Stimulated activated CD4-positive, alpha-beta T cell treated with anti-CD3 and anti-CD28 coated beads, Interleukin-1b, Interleukin-23, amount 100 ng/mL, for 1 hour (primary cell): ENCODE data around the gene GPS1.

Experiments used
- DNase-seq, 2 donors: peaks; one replicate each; pipeline ENCODE4 v3.0.0-alpha.2; 2020; ENCODE audit warnings: low read depth in 2 of 2

The GPS1 gene

GRCh38 chr17:82043507-82043906, 8.2 kb upstream of the GPS1 start:
- DNase-seq, result no peak

GRCh38 chr17:82045936-82046484, 5.7 kb upstream of the GPS1 start:
- DNase-seq, result no peak

DNA sequence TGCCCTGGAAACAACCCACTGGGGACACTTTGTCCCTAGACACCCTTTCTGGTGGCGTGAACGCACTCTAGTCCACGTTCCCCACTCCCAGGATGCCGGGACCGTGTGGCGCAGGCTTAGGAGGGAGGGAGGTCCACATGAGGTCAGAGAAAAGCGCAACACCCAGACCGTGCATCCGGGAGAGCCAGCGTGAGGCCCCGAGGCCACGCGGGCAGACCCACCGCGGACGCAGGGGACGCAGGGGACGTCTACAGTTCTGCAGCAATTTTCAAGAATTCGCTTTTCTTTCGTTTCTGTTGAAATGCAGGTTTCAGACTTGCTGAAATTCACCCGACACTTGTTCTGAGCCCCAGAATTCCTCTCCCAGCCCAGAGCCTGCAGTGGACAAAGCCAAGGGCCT, 4.8 kb upstream of the GPS1 start:
- no peak for DNase-seq

- no peak for DNase-seq
Measured at GRCh38 chr17:82047379-82047778, 4.3 kb upstream of the GPS1 start.

- no peak for DNase-seq
Measured at GRCh38 chr17:82047914-82048570, 3.7 kb upstream of the GPS1 start.

GRCh38 chr17:82048571-82048971, 3.1 kb upstream of the GPS1 start:
- no peak for DNase-seq

DNA sequence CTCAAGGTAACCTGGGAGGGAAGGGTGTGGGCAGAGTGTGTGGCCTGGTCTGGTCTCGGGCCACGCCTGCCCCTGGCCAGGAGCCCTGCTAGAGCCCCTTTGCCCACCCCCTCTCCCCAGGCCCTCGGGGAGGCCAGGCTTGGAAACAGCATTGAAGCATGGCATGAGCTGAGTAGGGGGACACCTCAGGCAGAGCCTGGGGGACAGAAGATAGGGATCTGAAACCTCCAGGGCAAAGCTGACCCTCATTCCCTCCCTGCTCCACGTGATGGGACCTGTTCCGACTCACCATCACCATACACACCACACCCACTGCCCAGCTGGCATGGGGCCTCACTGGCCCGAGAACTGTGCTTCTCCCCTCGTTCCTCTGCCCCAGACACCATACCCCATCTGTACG, 2.6 kb upstream of the GPS1 start:
- DNase-seq, result no peak

GRCh38 chr17:82049521-82049971, 2.2 kb upstream of the GPS1 start:
- DNase-seq, result no peak

DNA sequence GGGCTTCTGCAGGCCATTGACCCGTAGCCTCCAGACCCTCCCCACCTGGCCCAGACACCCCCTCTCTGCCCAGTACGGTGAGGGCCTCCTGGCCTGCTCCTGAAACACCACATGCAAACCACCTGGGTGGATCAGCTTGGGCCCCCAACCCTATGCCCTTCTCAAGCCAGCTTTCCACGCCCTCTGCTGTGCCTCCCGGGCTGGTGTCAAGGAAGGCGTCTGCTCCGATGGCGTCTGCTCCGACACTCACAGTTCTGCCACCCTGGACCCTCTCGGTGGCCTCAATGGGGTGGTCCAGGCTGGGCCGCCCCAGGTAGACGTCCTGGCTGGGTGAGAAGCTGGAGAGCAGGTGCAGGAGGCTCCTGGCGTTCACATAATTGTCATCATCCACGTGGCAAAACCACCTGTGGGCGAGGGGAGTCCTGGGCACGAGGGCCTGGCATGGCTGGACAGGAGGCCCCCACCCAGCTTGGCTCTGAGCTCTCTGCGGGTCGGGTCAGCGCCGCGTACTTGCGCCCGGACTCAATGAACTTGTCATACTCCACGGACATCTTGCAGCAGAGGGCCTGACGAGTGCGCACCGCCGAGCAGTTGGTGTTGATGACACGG, 1.4 kb upstream of the GPS1 start:
- DNase-seq, result no peak

GRCh38 chr17:82050761-82051641, 697 bp upstream of the GPS1 start:
- DNase-seq, result no peak

DNA sequence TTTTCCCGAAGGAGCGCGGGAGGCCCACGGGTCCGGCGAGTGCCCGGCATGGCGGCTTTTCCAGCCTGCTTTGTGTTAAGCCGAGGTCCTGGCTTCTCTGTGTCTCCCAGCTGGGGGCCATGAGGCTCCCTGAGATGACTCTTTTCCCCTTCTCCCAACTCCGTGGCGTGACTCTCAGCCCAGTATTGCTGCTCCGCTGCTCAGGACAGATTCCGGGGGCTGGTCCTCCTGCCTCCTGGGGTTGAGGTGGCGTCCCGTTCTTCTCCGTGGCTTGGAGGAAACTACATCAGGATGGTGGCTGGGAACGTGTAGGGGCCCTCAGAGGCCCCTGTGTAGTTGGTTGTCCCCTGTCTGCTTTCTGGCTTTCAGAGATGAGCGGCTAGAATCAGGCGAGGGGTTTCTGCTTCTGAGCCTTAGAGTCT, 951 bp downstream of the GPS1 start:
- no peak for DNase-seq

- no peak for DNase-seq
Measured at GRCh38 chr17:82053130-82053529, 1.4 kb downstream of the GPS1 start.

DNA sequence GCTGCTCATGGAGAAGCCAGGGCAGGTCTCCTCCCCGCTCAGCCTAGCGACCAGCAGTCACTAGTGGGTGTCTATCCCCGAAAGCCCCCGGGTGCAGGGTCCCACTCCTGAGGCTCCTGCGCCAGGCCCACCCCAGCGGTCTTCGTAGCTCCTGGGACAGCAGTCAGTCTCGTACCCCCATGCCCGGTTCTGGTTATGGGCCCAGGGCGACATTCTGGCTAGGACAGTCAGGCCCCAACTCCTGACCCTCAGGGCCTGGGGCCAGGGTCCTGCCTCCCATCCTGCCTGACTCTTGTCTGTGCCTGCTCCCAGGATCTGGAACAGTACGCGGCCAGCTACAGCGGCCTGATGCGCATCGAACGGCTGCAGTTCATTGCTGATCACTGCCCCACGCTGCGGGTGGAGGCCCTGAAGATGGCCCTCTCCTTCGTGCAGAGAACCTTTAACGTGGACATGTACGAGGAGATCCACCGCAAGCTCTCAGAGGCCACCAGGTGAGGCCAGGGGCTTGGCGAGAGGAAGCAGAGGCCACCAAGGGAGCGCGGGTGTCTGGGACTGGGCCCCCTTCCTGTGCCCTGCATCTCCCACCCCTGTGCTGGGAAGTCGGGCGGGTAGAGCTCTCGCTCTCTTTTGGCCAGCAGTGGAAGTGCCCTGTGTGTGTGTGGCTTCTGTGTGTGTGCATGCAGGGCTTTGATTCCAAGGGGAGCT, 2.0 kb downstream of the GPS1 start:
- DNase-seq, result no peak

- no peak for DNase-seq
Measured at GRCh38 chr17:82054351-82055022, 2.8 kb downstream of the GPS1 start.

GRCh38 chr17:82055023-82055964, 3.6 kb downstream of the GPS1 start:
- no peak for DNase-seq

GRCh38 chr17:82055965-82056728, 4.4 kb downstream of the GPS1 start:
- no peak for DNase-seq

DNA sequence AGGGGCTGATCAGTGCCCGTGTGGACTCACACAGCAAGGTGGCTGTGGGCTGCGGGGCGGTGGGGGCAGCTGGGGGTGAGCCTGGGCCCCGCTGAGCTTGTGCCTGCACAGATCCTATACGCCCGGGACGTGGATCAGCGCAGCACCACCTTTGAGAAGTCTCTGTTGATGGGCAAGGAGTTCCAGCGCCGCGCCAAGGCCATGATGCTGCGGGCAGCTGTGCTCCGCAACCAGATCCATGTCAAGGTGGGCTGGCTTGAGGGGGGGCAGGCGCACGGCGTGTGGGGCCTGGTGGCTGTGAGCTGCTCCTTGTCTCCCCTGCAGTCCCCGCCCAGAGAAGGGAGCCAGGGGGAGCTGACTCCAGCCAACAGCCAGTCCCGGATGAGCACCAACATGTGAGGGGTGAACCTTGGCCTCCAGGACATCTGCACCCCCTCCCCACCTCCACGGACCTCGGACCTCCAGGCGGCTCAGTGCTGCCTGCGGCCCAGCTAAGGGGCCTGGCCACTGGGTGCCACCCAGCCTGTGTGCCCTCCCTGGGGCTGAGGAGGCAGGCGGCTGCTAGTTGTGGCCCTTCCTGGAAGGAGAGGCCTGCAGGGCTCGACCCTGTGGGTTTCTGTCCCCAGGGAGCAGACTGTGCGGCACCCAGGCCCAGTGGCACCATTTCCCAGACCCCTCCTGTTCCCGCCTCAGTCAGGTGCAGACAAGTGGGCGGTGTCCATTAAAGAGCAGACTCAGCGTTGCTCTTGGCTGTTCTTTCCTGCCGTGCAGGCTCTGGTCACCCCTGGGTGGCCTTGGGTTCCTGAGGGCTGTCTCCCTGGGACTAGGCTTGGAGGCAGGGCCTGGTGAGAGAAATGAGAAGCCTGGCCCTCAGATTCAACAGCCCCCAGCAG, 5.3 kb downstream of the GPS1 start:
- DNase-seq, result no peak

- no peak for DNase-seq
Measured at GRCh38 chr17:82058230-82058854, 6.6 kb downstream of the GPS1 start.
